ENCODE data around the gene WSCD1.

WSCD1 gene

GRCh38 chr17:6162892-6163291 lies 92.7 kb downstream of the WSCD1 start:
- Histone ChIP-seq H3K4me3 (ENCODE audit: low read length) (no peak overlapping the region), H3K9me2 (replicated peaks; ENCODE audit: control insufficient read depth, low read length) (no peaks in the 10 kb centered on the region), H3K36me3 (ENCODE audit: control insufficient read depth, low read length) (no peaks in the 10 kb centered on the region), H3K79me2 (ENCODE audit: control insufficient read depth, low read length) (no peaks in the 10 kb centered on the region), H4K20me1 (ENCODE audit: control insufficient read depth, insufficient read depth, low read depth, low read length) (no peaks in the 10 kb centered on the region), H3K4me1 (ENCODE audit: control insufficient read depth, low read length) (no peaks in the 10 kb centered on the region), H3K4me2 (ENCODE audit: low read length) (no peak overlapping the region), H3K27ac (ENCODE audit: low read depth, low read length) (no peak overlapping the region), H3F3A (ENCODE audit: control insufficient read depth, insufficient read depth) (no peaks in the 10 kb centered on the region), H3K27me3 (ENCODE audit: control insufficient read depth, low read length) (no peaks in the 10 kb centered on the region), H3K9me3 (ENCODE audit: control insufficient read depth, insufficient read depth, low read length) (no peaks in the 10 kb centered on the region)
- no peak for TF ChIP-seq CTCF (IDR thresholded peaks at IDR 0.05; ENCODE audit: low read depth, low read length, poor library complexity, severe bottlenecking)
- TF ChIP-seq EZH2phosphoT487 (IDR thresholded peaks at IDR 0.05; ENCODE audit: borderline replicate concordance, low read length): no peak

GRCh38 chr17:6163612-6164333 lies 93.6 kb downstream of the WSCD1 start:
- Histone ChIP-seq H3K9me3 (ENCODE audit: control insufficient read depth, insufficient read depth, low read length) (no peaks in the 10 kb centered on the region), H4K20me1 (ENCODE audit: control insufficient read depth, insufficient read depth, low read depth, low read length) (no peaks in the 10 kb centered on the region), H3K4me1 (ENCODE audit: control insufficient read depth, low read length) (no peaks in the 10 kb centered on the region), H3F3A (ENCODE audit: control insufficient read depth, insufficient read depth) (no peaks in the 10 kb centered on the region), H3K9me2 (replicated peaks; ENCODE audit: control insufficient read depth, low read length) (no peaks in the 10 kb centered on the region), H3K4me2 (ENCODE audit: low read length) (no peak overlapping the region), H3K27ac (ENCODE audit: low read depth, low read length) (no peak overlapping the region), H3K79me2 (ENCODE audit: control insufficient read depth, low read length) (no peaks in the 10 kb centered on the region), H3K27me3 (ENCODE audit: control insufficient read depth, low read length) (no peaks in the 10 kb centered on the region), H3K36me3 (ENCODE audit: control insufficient read depth, low read length) (no peaks in the 10 kb centered on the region), H3K4me3 (ENCODE audit: low read length) (no peak overlapping the region)
- TF ChIP-seq EZH2phosphoT487 (IDR thresholded peaks at IDR 0.05; ENCODE audit: borderline replicate concordance, low read length) (no peak), CTCF (IDR thresholded peaks at IDR 0.05; ENCODE audit: low read depth, low read length, poor library complexity, severe bottlenecking) (no peak)

GRCh38 chr17:6164996-6165395 lies 94.8 kb downstream of the WSCD1 start:
- H3K9me2 ChIP-seq (replicated peaks; ENCODE audit: control insufficient read depth, low read length): no peaks in the 10 kb centered on the region
- H3K4me2 ChIP-seq (ENCODE audit: low read length): no peak overlapping the region
- H3K27me3 ChIP-seq (ENCODE audit: control insufficient read depth, low read length): no peaks in the 10 kb centered on the region
- H3K36me3 ChIP-seq (ENCODE audit: control insufficient read depth, low read length): no peaks in the 10 kb centered on the region
- H4K20me1 ChIP-seq (ENCODE audit: control insufficient read depth, insufficient read depth, low read depth, low read length): no peaks in the 10 kb centered on the region
- no peak overlapping the region for H3K4me3 ChIP-seq (ENCODE audit: low read length)
- H3K79me2 ChIP-seq (ENCODE audit: control insufficient read depth, low read length): no peaks in the 10 kb centered on the region
- no peaks in the 10 kb centered on the region for H3K4me1 ChIP-seq (ENCODE audit: control insufficient read depth, low read length)
- no peaks in the 10 kb centered on the region for H3F3A ChIP-seq (ENCODE audit: control insufficient read depth, insufficient read depth)
- H3K27ac ChIP-seq (ENCODE audit: low read depth, low read length): no peak overlapping the region
- no peaks in the 10 kb centered on the region for H3K9me3 ChIP-seq (ENCODE audit: control insufficient read depth, insufficient read depth, low read length)
- TF ChIP-seq CTCF (IDR thresholded peaks at IDR 0.05; ENCODE audit: low read depth, low read length, poor library complexity, severe bottlenecking): no peak
- TF ChIP-seq EZH2phosphoT487 (IDR thresholded peaks at IDR 0.05; ENCODE audit: borderline replicate concordance, low read length): no peak

Data from DOHH2 (cell line).